Neural cell (in vitro differentiated cells): ENCODE results near the gene PCGF5. TPM values are rescaled to one million over a fixed set of nuclear protein-coding genes. Genes with fewer than 3 reads are reported as not detected.
"Not testable (repeated sequence)": the region's sequence is repeated elsewhere in the genome, so short reads cannot be mapped to it uniquely, and the experiment has no call there.

Source experiments
- H2AFZ ChIP-seq: fragments of 200-600, 300-800 bp; sonication (generic), shearing (Covaris generic); 2 replicates; pipeline ENCODE4 v1.6.0; 2014; ENCODE audit warnings: low read depth, mild to moderate bottlenecking, antibody characterized with exemption, low read length, moderate library complexity
- H3F3A ChIP-seq: fragments of 200-600 bp; shearing (Covaris generic); 2 replicates; pipeline ENCODE4 v1.6.1; 2016; ENCODE audit warnings: mild to moderate bottlenecking, moderate library complexity, mixed read lengths, antibody characterized with exemption, low read length; ENCODE audit not compliant: insufficient read depth, poor library complexity, severe bottlenecking
- H3K27ac ChIP-seq: fragments of 200-600, 300-800 bp; sonication (generic), shearing (Covaris generic); 2 replicates; pipeline ENCODE4 v1.5.1; 2014; ENCODE audit warnings: mild to moderate bottlenecking, low read length, moderate library complexity
- H3K27me3 ChIP-seq: fragments of 300-800, 200-600 bp; sonication (generic), shearing (Covaris generic); 2 replicates; pipeline ENCODE4 v1.6.0; 2014; ENCODE audit warnings: mild to moderate bottlenecking, low read depth, low read length, moderate library complexity; ENCODE audit not compliant: insufficient read depth
- H3K36me3 ChIP-seq: fragments of 300-800, 200-600 bp; sonication (generic), shearing (Covaris generic); 2 replicates; pipeline ENCODE4 v1.5.1; 2014; ENCODE audit warnings: mild to moderate bottlenecking, antibody characterized with exemption, low read length, moderate library complexity; ENCODE audit not compliant: insufficient read depth
- H3K4me2 ChIP-seq: fragments of 300-800, 200-600 bp; sonication (generic), shearing (Covaris generic); 2 replicates; pipeline ENCODE4 v1.6.0; 2014; ENCODE audit warnings: mild to moderate bottlenecking, low read length
- H3K4me3 ChIP-seq: fragments of 300-800, 200-600 bp; sonication (generic), shearing (Covaris generic); 2 replicates; pipeline ENCODE4 v1.5.1; 2014; ENCODE audit warnings: mild to moderate bottlenecking, low read length, moderate library complexity
- H3K79me2 ChIP-seq: fragments of 200-600 bp; shearing (Covaris generic); replicated peaks from 2 replicates; pipeline ENCODE4 v1.6.0; 2014; ENCODE audit warnings: mild to moderate bottlenecking, low read length, moderate library complexity; ENCODE audit not compliant: insufficient read depth
- H3K9ac ChIP-seq: fragments of 300-800, 200-600 bp; sonication (generic), shearing (Covaris generic); 2 replicates; pipeline ENCODE4 v1.6.1; 2016; ENCODE audit warnings: mild to moderate bottlenecking, low read length, mixed read lengths
- H3K9me2 ChIP-seq: fragments of 200-600 bp; shearing (Covaris generic); 2 replicates; pipeline ENCODE4 v1.6.1; 2016; ENCODE audit warnings: mild to moderate bottlenecking, low read length, mixed read lengths; ENCODE audit not compliant: insufficient read depth
- H3K9me3 ChIP-seq: fragments of 200-600, 300-800 bp; sonication (generic), shearing (Covaris generic); 2 replicates; pipeline ENCODE4 v1.6.1; 2016; ENCODE audit warnings: mild to moderate bottlenecking, mixed run types, low read length, moderate library complexity, mixed read lengths
- H4K20me1 ChIP-seq: fragments of 200-600 bp; shearing (Covaris generic); 2 replicates; pipeline ENCODE4 v1.6.1; 2016; ENCODE audit warnings: mild to moderate bottlenecking, mixed run types; ENCODE audit not compliant: insufficient read depth
- CTCF ChIP-seq: fragments of 450-650 bp; IDR thresholded peaks from 2 replicates; pipeline ENCODE4 v1.5.1; 2014; ENCODE audit warnings: antibody characterized with exemption, mild to moderate bottlenecking, moderate library complexity; ENCODE audit not compliant: poor library complexity, severe bottlenecking
- EP300 ChIP-seq: fragments of 450-650 bp; conservative IDR thresholded peaks from 2 replicates; pipeline ENCODE4 v1.6.1; 2014; ENCODE audit warnings: antibody characterized with exemption, mild to moderate bottlenecking, moderate library complexity; ENCODE audit not compliant: poor library complexity, severe bottlenecking
- EZH2 ChIP-seq: fragments of 200-600, 300-800 bp; shearing (Covaris generic), sonication (generic); IDR thresholded peaks from 2 replicates; pipeline ENCODE4 v1.6.1; 2014; ENCODE audit warnings: antibody characterized with exemption, low read length, borderline replicate concordance, mild to moderate bottlenecking; ENCODE audit not compliant: insufficient read depth, poor library complexity, severe bottlenecking
- MXI1 ChIP-seq: fragments of 450-650 bp; conservative IDR thresholded peaks from 2 replicates; pipeline ENCODE4 v1.6.1; 2014; ENCODE audit warnings: antibody characterized with exemption, mild to moderate bottlenecking; ENCODE audit not compliant: poor library complexity, severe bottlenecking
- POLR2AphosphoS5 ChIP-seq: IDR thresholded peaks from 2 replicates; pipeline ENCODE4 v1.6.1; 2012
- RAD21 ChIP-seq: fragments of 450-650 bp; conservative IDR thresholded peaks from 2 replicates; pipeline ENCODE4 v1.6.1; 2014; ENCODE audit warnings: antibody characterized with exemption, mild to moderate bottlenecking, moderate library complexity
- REST ChIP-seq: IDR thresholded peaks from 2 replicates; pipeline ENCODE4 v1.6.1; 2012; ENCODE audit warnings: borderline replicate concordance
- TAF1 ChIP-seq: IDR thresholded peaks from 2 replicates; pipeline ENCODE4 v1.6.1; 2012; ENCODE audit warnings: low read depth
- polyA plus RNA-seq: library from polyadenylated mRNA; depleted of rRNA; stranded (reverse); fragments of >200 nt; gene quantifications from 2 replicates; pipeline ENCODE4 v1.2.3, GENCODE V29; 2014

The PCGF5 gene
- polyA plus RNA-seq, 1 donor from 2014 or later = 5.6 TPM

- Histone ChIP-seq H3K27me3 (no peaks in the 10 kb centered on the region), H3K9ac (no peak overlapping the region), H3F3A (no peaks in the 10 kb centered on the region), H3K9me3 (no peaks in the 10 kb centered on the region), H3K9me2 (no peaks in the 10 kb centered on the region), H4K20me1 (no peaks in the 10 kb centered on the region), H3K4me2 (no peak overlapping the region), H3K36me3 (no peaks in the 10 kb centered on the region), H3K4me3 (no peak overlapping the region), H3K79me2 (no peaks in the 10 kb centered on the region), H2AFZ (no peak overlapping the region), H3K27ac (no peak overlapping the region)
- no peak for TF ChIP-seq REST
- TF ChIP-seq EZH2 = no peak
- TF ChIP-seq RAD21 = no peak
- TF ChIP-seq CTCF = no peak
- no peak for TF ChIP-seq TAF1
- no peak for TF ChIP-seq POLR2AphosphoS5
- no peak for TF ChIP-seq EP300
- no peak for TF ChIP-seq MXI1
Observed at GRCh38 chr10:91299999-91300575, 79.6 kb downstream of the PCGF5 start.

GRCh38 chr10:91302946-91303345 lies 82.5 kb downstream of the PCGF5 start:
- not testable (repeated sequence) for H3K9me3 ChIP-seq, H3K36me3 ChIP-seq, H3K9me2 ChIP-seq, H4K20me1 ChIP-seq, H3K9ac ChIP-seq, H2AFZ ChIP-seq, H3K4me3 ChIP-seq, H3K27ac ChIP-seq, H3F3A ChIP-seq, H3K27me3 ChIP-seq, H3K4me2 ChIP-seq, H3K79me2 ChIP-seq

- H4K20me1 ChIP-seq, H3K27ac ChIP-seq, H3K9me3 ChIP-seq, H3K4me2 ChIP-seq, H3K9ac ChIP-seq, H2AFZ ChIP-seq, H3K4me3 ChIP-seq, H3K36me3 ChIP-seq, H3K27me3 ChIP-seq, H3K9me2 ChIP-seq, H3K79me2 ChIP-seq, H3F3A ChIP-seq: not testable (repeated sequence)
Observed at GRCh38 chr10:91305979-91306378, 85.5 kb downstream of the PCGF5 start.
